Peyer's patch (tissue), 4 donors: Measurements from ENCODE around the gene B4GALT1.

Experiments
- POLR2A ChIP-seq, 2 donors: fragments of 450-650 bp; IDR thresholded peaks; one replicate each; pipeline ENCODE4 v1.5.1; 2017; ENCODE audit warnings: antibody characterized with exemption in 2 of 2, mild to moderate bottlenecking in 2 of 2, moderate library complexity in 2 of 2
- TF ChIP-seq, protein P1 (sequence below), 6 experiments: fragments of 450-650 bp in 4 of 6; fragments of 200-600 bp in 2 of 6; sonication (generic) in 1 of 6; IDR thresholded peaks; one replicate each; pipeline ENCODE4 v1.5.1; 2017 to 2019; ENCODE audit warnings: antibody characterized with exemption in 6 of 6, mild to moderate bottlenecking in 3 of 6, moderate library complexity in 1 of 6

DNA sequence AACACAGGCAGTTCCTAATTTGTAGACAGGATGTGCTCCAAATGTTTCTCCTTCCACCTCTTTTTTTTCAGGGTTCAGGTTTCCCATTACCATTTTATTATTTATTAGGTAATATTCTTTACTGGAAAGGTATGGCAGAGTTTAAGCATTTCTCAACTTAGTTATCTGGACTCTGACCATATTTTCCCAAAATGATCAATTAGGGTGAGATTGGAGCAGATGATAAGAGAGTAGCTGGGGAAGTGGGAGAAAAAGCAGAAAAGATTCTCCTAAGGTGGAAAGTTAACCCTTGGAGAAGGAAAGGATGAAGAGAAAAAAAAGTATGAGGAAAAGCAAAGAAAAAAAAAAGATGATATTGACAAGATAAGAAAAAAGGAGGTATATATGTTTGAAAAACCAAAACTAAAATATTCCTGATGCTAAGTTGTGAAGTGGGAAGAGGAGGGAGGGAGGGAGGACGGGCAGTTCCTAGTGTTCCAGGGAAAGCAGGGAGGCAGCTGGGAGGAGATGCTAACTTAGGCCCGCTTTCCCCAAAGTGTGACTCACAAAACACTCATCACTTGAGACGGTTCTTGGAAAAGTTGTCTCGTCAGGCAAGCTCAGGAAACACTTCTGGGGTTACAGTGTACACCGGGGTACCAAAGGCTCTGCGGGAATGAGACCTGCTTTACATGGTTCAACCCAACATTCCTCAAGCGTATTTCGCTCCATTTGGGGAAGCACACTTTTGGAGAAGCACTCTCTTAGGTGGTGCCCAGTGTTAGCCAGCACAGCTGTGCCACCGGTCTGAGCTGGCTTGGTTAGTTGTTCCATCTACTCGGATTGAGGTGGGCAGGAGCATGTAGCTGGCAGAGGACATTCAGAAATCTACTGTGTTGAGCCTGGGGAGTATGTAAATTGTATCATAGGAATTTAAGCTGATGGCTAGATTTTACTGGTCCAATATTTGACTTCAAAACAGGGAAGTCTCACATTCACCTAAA is 35.1 kb downstream of the B4GALT1 start:
- TF ChIP-seq, protein P1, sequence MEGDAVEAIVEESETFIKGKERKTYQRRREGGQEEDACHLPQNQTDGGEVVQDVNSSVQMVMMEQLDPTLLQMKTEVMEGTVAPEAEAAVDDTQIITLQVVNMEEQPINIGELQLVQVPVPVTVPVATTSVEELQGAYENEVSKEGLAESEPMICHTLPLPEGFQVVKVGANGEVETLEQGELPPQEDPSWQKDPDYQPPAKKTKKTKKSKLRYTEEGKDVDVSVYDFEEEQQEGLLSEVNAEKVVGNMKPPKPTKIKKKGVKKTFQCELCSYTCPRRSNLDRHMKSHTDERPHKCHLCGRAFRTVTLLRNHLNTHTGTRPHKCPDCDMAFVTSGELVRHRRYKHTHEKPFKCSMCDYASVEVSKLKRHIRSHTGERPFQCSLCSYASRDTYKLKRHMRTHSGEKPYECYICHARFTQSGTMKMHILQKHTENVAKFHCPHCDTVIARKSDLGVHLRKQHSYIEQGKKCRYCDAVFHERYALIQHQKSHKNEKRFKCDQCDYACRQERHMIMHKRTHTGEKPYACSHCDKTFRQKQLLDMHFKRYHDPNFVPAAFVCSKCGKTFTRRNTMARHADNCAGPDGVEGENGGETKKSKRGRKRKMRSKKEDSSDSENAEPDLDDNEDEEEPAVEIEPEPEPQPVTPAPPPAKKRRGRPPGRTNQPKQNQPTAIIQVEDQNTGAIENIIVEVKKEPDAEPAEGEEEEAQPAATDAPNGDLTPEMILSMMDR (IDR thresholded peaks at IDR 0.05) = no peak
- no peak for TF ChIP-seq POLR2A (IDR thresholded peaks at IDR 0.05)
